ENCODE results near the gene ZC3H15.

The ZC3H15 gene

DNA sequence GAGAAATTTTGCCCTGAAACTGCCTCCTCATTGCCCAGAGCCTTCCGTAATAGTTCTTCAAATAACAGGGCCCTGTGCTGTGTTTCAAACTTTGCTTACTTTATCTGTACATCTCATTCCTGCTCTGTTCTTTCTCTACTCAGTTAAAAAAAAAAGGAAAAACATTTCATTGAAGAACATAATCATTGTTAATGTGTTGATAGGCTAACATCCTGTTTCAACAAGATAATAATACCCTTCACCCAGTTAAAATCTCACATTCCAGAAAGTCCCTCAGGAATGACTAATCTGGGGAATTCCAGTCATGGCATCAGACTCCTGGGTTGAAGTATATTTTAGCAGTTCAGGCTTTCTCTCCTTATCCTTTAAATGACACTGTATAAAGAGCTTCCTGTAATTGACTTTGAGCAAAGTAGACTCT, 58.2 kb downstream of the ZC3H15 start:
- DNase-seq, result no peak

DNA sequence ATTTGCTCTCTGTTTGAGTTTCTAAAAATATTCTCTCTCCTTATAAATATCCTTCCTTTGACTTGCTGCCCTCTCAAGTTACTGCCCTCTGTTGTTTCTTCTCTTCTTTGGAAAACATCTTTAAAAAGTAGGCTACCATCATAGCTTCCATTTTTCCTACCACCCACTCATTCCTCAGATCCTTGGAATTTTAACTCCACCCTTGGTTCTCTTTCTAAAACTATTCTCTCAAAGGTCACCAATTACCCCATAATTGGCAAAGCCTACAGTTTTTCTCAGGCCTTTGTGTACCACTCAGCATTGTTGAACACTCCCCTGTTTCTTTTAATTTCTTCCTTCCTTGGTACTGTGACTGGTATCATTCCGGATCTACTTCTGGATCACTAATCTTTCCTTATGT, 60.8 kb downstream of the ZC3H15 start:
- DNase-seq, result no peak

- DNase-seq, result no peak
These were observed 65.4 kb downstream of the ZC3H15 start for GRCh38 chr2:186551323-186552050.

DNA sequence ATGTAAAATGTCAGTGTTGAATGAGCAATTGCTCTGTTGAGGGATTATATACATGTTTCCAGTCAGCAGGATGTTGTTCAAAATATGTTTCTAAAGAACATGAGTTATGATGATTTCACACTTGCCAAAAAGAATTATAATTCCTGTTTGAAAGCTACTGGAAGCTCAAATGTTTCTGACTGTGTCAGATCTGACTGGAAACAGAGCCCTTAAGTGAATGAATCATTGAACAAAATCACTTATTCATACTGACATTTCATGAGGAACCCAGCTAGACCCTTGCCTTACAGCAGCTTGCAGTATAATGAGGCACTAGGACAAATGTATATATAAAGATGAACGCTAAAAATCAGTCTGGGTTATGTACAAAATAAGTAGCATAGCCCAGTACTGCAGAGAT, 68.4 kb downstream of the ZC3H15 start:
- no peak for DNase-seq

DNA sequence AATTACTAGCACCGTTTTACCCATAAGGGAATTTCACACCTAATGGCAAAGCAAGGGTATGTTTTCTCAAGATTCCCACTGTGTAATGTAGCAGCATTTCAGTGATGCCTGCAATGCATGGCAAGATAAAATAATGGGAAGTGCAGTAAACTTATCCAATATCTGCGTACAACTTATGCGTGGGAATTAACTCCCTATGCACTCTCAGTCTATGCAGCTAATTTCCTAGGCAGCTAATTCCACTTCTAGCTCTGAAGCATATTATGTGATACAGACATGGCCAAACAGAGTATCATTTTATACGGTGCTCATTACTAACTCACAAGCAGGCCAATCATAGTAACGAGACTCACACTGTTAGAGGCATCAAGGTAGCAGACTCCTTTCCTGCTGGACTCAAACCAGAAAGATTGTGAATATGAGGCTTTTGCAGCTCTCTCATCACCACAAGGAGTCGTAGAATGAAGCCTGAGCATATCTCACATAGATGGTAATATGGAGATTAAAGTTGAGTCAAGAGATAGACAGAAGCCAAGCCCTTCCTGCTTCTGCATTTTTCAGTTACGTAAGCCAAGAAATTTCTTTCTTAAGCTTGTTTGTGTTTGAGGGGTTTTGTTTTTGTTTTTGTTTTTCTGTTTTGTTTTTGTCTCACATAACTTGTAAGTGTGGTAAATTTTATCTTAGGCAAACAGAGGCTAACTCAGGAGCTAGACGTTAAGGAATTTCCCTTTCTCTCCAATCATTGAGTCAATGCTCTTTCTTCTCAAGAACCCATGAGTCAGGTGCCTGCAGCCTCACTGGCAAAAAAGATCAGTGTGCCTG, 69.0 kb downstream of the ZC3H15 start:
- no peak for DNase-seq

DNA sequence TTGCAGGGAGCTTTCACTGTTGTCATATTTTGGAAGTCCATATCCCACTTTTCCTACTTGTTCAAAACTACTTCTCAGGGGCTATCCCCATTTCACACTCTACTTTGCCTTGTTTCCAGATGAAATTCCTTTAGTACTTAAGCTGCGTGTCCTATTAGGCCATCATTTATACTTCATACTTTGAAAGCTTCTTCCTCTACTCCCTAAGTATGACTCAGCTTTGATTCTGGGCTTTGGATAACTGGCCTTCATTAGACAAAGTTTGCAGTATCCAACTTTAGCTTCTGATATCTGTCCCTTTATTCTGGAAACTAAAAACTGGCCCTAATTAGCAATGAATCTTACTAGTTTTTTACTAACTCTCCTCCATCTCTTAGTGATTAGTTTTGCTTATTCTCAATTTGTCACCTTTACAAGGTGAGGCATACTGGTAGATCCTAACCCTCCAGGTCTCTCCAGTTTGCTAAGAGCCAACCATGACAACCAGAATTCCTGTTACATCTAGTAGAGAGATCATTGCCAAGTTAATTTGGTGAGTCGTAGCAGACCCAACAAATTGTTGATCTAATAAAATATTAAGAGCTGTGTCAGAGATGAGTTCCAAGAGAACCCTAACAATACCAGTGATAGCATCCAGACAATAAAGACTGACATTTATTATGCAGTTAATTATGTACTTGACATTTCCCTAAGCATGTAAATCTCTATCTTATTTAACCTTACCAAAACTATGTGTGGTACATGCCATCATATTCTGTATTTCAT, 72.6 kb downstream of the ZC3H15 start:
- DNase-seq, result no peak

Data from NCI-H82 (cell line).